Osteocyte (in vitro differentiated cells): ENCODE data around the gene UBR7. TPM values are rescaled to one million over a fixed set of nuclear protein-coding genes. Genes with fewer than 3 reads are reported as not detected.
"Not testable (repeated sequence)": the region's sequence is repeated elsewhere in the genome, so short reads cannot be mapped to it uniquely, and the experiment has no call there.

ENCODE experiments used
- DNase-seq: peaks from one replicate; pipeline ENCODE4 v3.0.0; 2021; ENCODE audit warnings: mixed read lengths; ENCODE audit not compliant: unreplicated experiment; ENCODE audit errors: extremely low spot score
- H3K27ac Mint-ChIP-seq: one replicate; pipeline ENCODE4 v1.8.0; 2021; ENCODE audit warnings: mild to moderate bottlenecking, mixed read lengths; ENCODE audit not compliant: unreplicated experiment
- H3K27me3 Mint-ChIP-seq: one replicate; pipeline ENCODE4 v1.8.0; 2021; ENCODE audit warnings: mixed read lengths; ENCODE audit not compliant: unreplicated experiment
- H3K36me3 Mint-ChIP-seq: one replicate; pipeline ENCODE4 v1.8.0; 2021; ENCODE audit warnings: mixed read lengths; ENCODE audit not compliant: unreplicated experiment
- H3K4me1 Mint-ChIP-seq: one replicate; pipeline ENCODE4 v1.8.0; 2021; ENCODE audit warnings: mixed read lengths; ENCODE audit not compliant: unreplicated experiment
- H3K4me3 Mint-ChIP-seq: one replicate; pipeline ENCODE4 v1.8.0; 2021; ENCODE audit warnings: mild to moderate bottlenecking, moderate library complexity, mixed read lengths; ENCODE audit not compliant: unreplicated experiment
- H3K9me3 Mint-ChIP-seq: one replicate; pipeline ENCODE4 v1.8.0; 2021; ENCODE audit warnings: mixed read lengths; ENCODE audit not compliant: unreplicated experiment
- total RNA-seq: library from RNA; stranded (reverse); gene quantifications from 2 replicates; pipeline ENCODE4 v1.2.1, GENCODE V29; 2021
- TF ChIP-seq, protein P1 (sequence below): fragments of 200-600 bp; sonication (generic); IDR thresholded peaks from 2 replicates; pipeline ENCODE4 v1.5.0; 2021; ENCODE audit warnings: antibody characterized with exemption, mild to moderate bottlenecking, moderate library complexity

Gene UBR7
- total RNA-seq, 1 donor from 2014 or later, result 24.7 TPM

DNA sequence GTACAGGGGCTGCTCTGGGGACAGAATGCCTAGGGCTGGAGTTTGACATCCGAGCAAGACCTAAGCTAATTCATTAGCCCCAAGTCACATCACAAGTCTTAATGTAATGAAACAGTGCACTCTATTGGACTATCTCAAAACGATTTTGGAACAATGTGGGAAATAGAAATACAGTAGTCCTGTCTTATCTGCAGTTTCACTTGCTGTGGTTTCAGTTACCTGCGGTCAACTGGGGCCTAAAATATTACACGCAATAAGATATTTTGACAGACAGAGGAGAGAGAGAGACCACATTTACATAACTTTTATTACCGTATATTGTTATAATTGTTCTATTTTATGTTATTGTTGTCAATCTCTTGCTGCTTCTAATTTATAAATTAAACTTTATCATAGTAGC lies 43.5 kb upstream of the UBR7 start:
- H3K9me3 Mint-ChIP-seq, result no peaks in the 10 kb centered on the region
- no peak overlapping the region for H3K4me3 Mint-ChIP-seq
- H3K27ac Mint-ChIP-seq, result no peak overlapping the region
- H3K36me3 Mint-ChIP-seq, result no peaks in the 10 kb centered on the region
- no peaks in the 10 kb centered on the region for H3K27me3 Mint-ChIP-seq
- no peak for DNase-seq
- no peaks in the 10 kb centered on the region for H3K4me1 Mint-ChIP-seq
- TF ChIP-seq, protein P1, sequence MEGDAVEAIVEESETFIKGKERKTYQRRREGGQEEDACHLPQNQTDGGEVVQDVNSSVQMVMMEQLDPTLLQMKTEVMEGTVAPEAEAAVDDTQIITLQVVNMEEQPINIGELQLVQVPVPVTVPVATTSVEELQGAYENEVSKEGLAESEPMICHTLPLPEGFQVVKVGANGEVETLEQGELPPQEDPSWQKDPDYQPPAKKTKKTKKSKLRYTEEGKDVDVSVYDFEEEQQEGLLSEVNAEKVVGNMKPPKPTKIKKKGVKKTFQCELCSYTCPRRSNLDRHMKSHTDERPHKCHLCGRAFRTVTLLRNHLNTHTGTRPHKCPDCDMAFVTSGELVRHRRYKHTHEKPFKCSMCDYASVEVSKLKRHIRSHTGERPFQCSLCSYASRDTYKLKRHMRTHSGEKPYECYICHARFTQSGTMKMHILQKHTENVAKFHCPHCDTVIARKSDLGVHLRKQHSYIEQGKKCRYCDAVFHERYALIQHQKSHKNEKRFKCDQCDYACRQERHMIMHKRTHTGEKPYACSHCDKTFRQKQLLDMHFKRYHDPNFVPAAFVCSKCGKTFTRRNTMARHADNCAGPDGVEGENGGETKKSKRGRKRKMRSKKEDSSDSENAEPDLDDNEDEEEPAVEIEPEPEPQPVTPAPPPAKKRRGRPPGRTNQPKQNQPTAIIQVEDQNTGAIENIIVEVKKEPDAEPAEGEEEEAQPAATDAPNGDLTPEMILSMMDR, result no peak

- H3K4me1 Mint-ChIP-seq, H3K4me3 Mint-ChIP-seq, H3K27me3 Mint-ChIP-seq, H3K9me3 Mint-ChIP-seq, H3K36me3 Mint-ChIP-seq, H3K27ac Mint-ChIP-seq, DNase-seq: not testable (repeated sequence)
Observed at GRCh38 chr14:93165271-93166265, 41.5 kb upstream of the UBR7 start.

- H3K27me3 Mint-ChIP-seq, H3K4me3 Mint-ChIP-seq, H3K4me1 Mint-ChIP-seq, H3K36me3 Mint-ChIP-seq, H3K9me3 Mint-ChIP-seq, H3K27ac Mint-ChIP-seq, DNase-seq: not testable (repeated sequence)
Observed at GRCh38 chr14:93168610-93169009, 38.4 kb upstream of the UBR7 start.

DNA sequence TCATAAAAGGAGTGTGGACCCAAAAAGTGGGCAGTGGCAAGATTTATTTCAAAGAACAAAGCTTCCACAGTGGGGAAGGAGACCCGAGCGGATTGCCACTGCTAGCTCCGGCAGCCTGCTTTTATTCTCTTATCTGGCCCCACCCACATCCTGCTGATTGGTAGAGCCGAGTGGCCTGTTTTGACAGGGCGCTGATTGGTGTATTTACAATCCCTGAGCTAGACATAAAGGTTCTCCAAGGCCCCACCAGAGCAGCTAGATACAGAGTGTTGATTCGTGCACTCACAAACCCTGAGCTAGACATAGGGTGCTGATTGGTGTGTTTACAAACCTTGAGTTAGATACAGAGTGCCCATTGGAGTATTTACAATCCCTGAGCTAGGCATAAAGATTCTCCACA lies 37.4 kb upstream of the UBR7 start:
- not testable (repeated sequence) for H3K9me3 Mint-ChIP-seq, DNase-seq

DNA sequence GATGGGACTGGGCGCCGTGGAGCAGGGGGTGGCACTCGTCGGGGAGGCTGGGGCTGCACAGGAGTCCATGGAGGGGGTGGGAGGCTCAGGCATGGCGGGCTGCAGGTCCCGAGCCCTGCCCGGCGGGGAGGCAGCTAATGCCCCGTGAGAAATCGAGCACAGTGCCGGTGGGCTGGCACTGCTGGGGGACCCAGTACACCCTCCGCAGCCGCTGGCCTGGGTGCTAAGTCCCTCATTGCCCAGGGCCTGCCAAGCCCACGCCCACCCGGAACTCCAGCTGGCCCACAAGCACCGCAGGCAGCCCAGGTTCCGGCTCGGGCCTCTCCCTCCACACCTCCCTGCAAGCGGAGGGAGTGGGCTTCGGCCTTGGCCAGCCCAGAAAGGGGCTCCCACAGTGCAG lies 36.9 kb upstream of the UBR7 start:
- not testable (repeated sequence) for H3K9me3 Mint-ChIP-seq, H3K36me3 Mint-ChIP-seq, H3K4me3 Mint-ChIP-seq, H3K27me3 Mint-ChIP-seq, H3K4me1 Mint-ChIP-seq, H3K27ac Mint-ChIP-seq, DNase-seq

More for the DNA sequence above, 37.4 kb upstream of the UBR7 start:
- not testable (repeated sequence) for H3K4me3 Mint-ChIP-seq, H3K36me3 Mint-ChIP-seq, H3K27me3 Mint-ChIP-seq, H3K27ac Mint-ChIP-seq, H3K4me1 Mint-ChIP-seq

GRCh38 chr14:93171376-93171775 lies 35.7 kb upstream of the UBR7 start:
- H3K4me3 Mint-ChIP-seq, result no peak overlapping the region
- DNase-seq, result no peak
- no peak overlapping the region for H3K27ac Mint-ChIP-seq
- H3K4me1 Mint-ChIP-seq, result peaks cover 1% of the 10 kb centered on the region
- no peaks in the 10 kb centered on the region for H3K9me3 Mint-ChIP-seq
- TF ChIP-seq, protein P1, result no peak
- peaks cover 9% of the 10 kb centered on the region for H3K27me3 Mint-ChIP-seq
- no peaks in the 10 kb centered on the region for H3K36me3 Mint-ChIP-seq

DNA sequence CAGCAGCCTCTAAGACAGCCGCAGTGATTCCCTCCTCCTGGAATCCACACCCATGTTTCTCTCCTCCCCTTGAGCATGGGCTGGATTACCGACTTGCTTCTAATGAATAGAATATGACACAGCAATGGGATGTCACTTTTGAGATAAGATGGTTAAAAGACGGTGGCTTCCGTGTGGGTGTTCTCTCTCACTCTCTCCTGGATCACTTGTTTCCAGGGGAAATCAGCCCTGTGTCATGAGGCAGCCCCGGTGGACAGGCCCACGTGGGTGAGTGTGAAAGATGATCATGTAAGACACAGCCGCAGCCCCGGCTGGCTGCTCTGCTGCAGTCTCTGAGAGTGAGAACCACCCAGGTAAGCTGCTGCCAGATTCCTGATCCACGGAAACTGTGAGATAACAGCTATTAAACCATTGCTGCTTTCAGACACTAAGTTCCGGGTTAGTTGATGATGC lies 33.1 kb upstream of the UBR7 start:
- H3K27ac Mint-ChIP-seq, result no peak overlapping the region

GRCh38 chr14:93174731-93175130 lies 32.3 kb upstream of the UBR7 start:
- H3K4me3 Mint-ChIP-seq, H3K4me1 Mint-ChIP-seq, H3K36me3 Mint-ChIP-seq, H3K27ac Mint-ChIP-seq, DNase-seq, H3K27me3 Mint-ChIP-seq, H3K9me3 Mint-ChIP-seq: not testable (repeated sequence)

More for the DNA sequence above, 33.1 kb upstream of the UBR7 start:
- H3K9me3 Mint-ChIP-seq, result no peaks in the 10 kb centered on the region
- TF ChIP-seq, protein P1, result no peak
- peaks cover 9% of the 10 kb centered on the region for H3K27me3 Mint-ChIP-seq
- no peak overlapping the region for H3K4me3 Mint-ChIP-seq
- DNase-seq, result no peak
- H3K36me3 Mint-ChIP-seq, result no peaks in the 10 kb centered on the region
- peaks cover 1% of the 10 kb centered on the region for H3K4me1 Mint-ChIP-seq
